Endodermal cell (in vitro differentiated cells): ENCODE data around the gene GDI2. TPM values are rescaled to one million over a fixed set of nuclear protein-coding genes. Genes with fewer than 3 reads are reported as not detected.

Source experiments
- DNase-seq: peaks from one replicate; pipeline ENCODE4 v3.0.0-alpha.2; 2017
- H3K27ac ChIP-seq: 2 replicates; pipeline ENCODE4 v1.5.1; 2013; ENCODE audit warnings: mild to moderate bottlenecking, low read depth, low read length, moderate library complexity
- H3K27me3 ChIP-seq: 2 replicates; pipeline ENCODE4 v1.6.1; 2013; ENCODE audit warnings: mild to moderate bottlenecking, low read length, moderate library complexity; ENCODE audit not compliant: insufficient read depth, control insufficient read depth, poor library complexity, severe bottlenecking
- H3K36me3 ChIP-seq: 2 replicates; pipeline ENCODE4 v1.7.0; 2013; ENCODE audit warnings: mild to moderate bottlenecking, low read length, moderate library complexity; ENCODE audit not compliant: control insufficient read depth, insufficient read depth
- H3K4me1 ChIP-seq: one replicate; pipeline ENCODE4 v1.7.0; 2013; ENCODE audit warnings: low read length; ENCODE audit not compliant: control insufficient read depth, insufficient read depth
- H3K4me3 ChIP-seq: 2 replicates; pipeline ENCODE4 v1.5.1; 2013; ENCODE audit warnings: mild to moderate bottlenecking, low read length, moderate library complexity
- H3K9ac ChIP-seq: 2 replicates; pipeline ENCODE4 v1.6.1; 2013; ENCODE audit warnings: mild to moderate bottlenecking, low read length, moderate library complexity; ENCODE audit not compliant: poor library complexity, severe bottlenecking; ENCODE audit errors: extremely low read depth
- H3K9me3 ChIP-seq: 2 replicates; pipeline ENCODE4 v1.6.1; 2013; ENCODE audit warnings: mild to moderate bottlenecking, low read length, moderate library complexity; ENCODE audit not compliant: control insufficient read depth
- H3K27ac Mint-ChIP-seq: 2 replicates; pipeline ENCODE4 v1.8.0; 2020; ENCODE audit warnings: mixed read lengths
- H3K27me3 Mint-ChIP-seq: 2 replicates; pipeline ENCODE4 v1.8.0; 2021; ENCODE audit warnings: mild to moderate bottlenecking, mixed read lengths; ENCODE audit not compliant: insufficient read depth
- H3K36me3 Mint-ChIP-seq: 2 replicates; pipeline ENCODE4 v1.8.0; 2020; ENCODE audit warnings: low read depth, mixed read lengths
- H3K4me1 Mint-ChIP-seq: 2 replicates; pipeline ENCODE4 v1.8.0; 2020; ENCODE audit warnings: mixed read lengths
- H3K4me3 Mint-ChIP-seq: 2 replicates; pipeline ENCODE4 v1.8.0; 2020; ENCODE audit warnings: mild to moderate bottlenecking, moderate library complexity, mixed read lengths
- H3K9me3 Mint-ChIP-seq: 2 replicates; pipeline ENCODE4 v1.8.0; 2020; ENCODE audit warnings: mild to moderate bottlenecking, mixed read lengths
- CTCF ChIP-seq: fragments of 200-600 bp; sonication (generic); conservative IDR thresholded peaks from 2 replicates; pipeline ENCODE4 v1.5.0; 2021; ENCODE audit warnings: antibody characterized with exemption, mild to moderate bottlenecking
- WGBS, 2 experiments: methylation state at CpG; one replicate each; pipeline versions ENCODE4 v1.1.5 to v1.1.7; 2013; ENCODE audit warnings: missing lambda C conversion rate in 2 of 2, mixed read lengths in 1 of 2; ENCODE audit not compliant: insufficient coverage in 1 of 2, insufficient read length in 1 of 2; 5-methylcytosine and 5-hydroxymethylcytosine counted together
- total RNA-seq, 2 donors: library from RNA; stranded (reverse); fragmentation: NEBNext Ultra II Directional in 1 of 2; extraction: Animal tissue kit (Norgen Biotek cat#: 25700) in 1 of 2; gene quantifications; 2 replicates in 1 of 2; 3 replicates in 1 of 2; pipeline ENCODE4 v1.2.1, GENCODE V29; 2021

Gene GDI2
- total RNA-seq, 2 donors from 2014 or later: 299 to 337 TPM

DNA sequence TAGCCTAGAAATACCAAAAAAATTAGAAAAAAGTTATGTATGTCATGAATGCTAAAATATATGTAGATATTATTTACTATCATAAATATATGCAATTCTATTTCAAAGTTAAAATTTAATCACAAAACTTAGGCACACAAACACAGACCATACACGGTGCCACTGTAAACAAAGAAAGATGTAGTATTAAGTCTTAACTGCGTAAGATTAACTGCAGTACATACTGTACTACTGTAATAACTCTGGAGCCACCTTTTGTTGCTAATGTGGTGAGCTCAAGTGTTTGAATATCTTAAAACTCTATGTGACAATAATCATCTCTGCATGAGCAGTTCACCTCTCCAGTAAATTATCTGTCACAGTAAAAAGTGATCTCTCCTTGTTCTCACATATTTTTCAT lies 23.6 kb downstream of the GDI2 start:
- Histone ChIP-seq H3K27me3 (no peaks in the 10 kb centered on the region), H3K4me3 (no peak overlapping the region), H3K4me1 (no peaks in the 10 kb centered on the region), H3K9me3 (no peaks in the 10 kb centered on the region), H3K9ac (no peak overlapping the region), H3K27ac (no peak overlapping the region), H3K36me3 (peaks cover 94% of the 10 kb centered on the region)
- Mint-ChIP-seq H3K4me1 (no peaks in the 10 kb centered on the region), H3K27me3 (no peaks in the 10 kb centered on the region), H3K27ac (no peak overlapping the region), H3K9me3 (no peaks in the 10 kb centered on the region), H3K36me3 (peaks cover 78% of the 10 kb centered on the region), H3K4me3 (no peak overlapping the region)
- DNase-seq: no peak
- WGBS, 2 experiments: 100% methylated on average over 1 to 2 of the region's 2 CpGs
- no peak for TF ChIP-seq CTCF

DNA sequence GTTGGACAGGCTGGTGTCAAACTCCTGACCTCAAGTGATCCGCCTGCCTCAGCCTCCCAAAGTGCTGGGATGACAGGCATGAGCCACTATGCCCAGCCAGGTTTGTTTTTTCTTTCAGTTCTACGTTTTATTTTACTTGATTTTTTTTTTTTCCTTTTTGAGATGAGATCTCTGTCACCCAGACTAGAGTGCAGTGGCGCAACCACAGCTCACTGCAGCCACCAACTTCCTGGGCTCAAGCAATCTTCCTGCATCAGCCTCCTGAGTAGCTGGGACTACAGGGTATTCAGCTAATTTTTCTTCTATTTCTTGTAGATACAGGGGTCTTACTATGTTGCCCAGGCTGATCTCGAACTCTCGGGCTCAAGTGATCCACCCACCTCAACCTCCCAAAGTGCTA lies 24.3 kb downstream of the GDI2 start:
- Mint-ChIP-seq H3K4me1 (no peaks in the 10 kb centered on the region), H3K9me3 (no peaks in the 10 kb centered on the region), H3K36me3 (peaks cover 79% of the 10 kb centered on the region), H3K27me3 (no peaks in the 10 kb centered on the region), H3K27ac (no peak overlapping the region), H3K4me3 (no peak overlapping the region)
- no peak for DNase-seq
- 94 to 96% methylated on average over 4 to 5 of the region's 5 CpGs for WGBS, 2 experiments
- Histone ChIP-seq H3K9me3 (no peaks in the 10 kb centered on the region), H3K4me3 (no peak overlapping the region), H3K27me3 (no peaks in the 10 kb centered on the region), H3K9ac (no peak overlapping the region), H3K27ac (no peak overlapping the region), H3K4me1 (no peaks in the 10 kb centered on the region), H3K36me3 (peaks cover 96% of the 10 kb centered on the region)
- TF ChIP-seq CTCF: no peak

GRCh38 chr10:5783300-5783699 lies 29.9 kb downstream of the GDI2 start:
- peaks cover 85% of the 10 kb centered on the region for H3K36me3 ChIP-seq
- no peak for TF ChIP-seq CTCF
- Mint-ChIP-seq H3K9me3 (no peaks in the 10 kb centered on the region), H3K4me3 (no peak overlapping the region), H3K27ac (no peak overlapping the region), H3K36me3 (peaks cover 79% of the 10 kb centered on the region), H3K4me1 (no peaks in the 10 kb centered on the region), H3K27me3 (no peaks in the 10 kb centered on the region)
- DNase-seq: no peak
- no peak overlapping the region for H3K9ac ChIP-seq
- no peak overlapping the region for H3K27ac ChIP-seq
- WGBS, 2 experiments: 90 to 100% methylated on average over 1 of the region's 1 CpG
- no peaks in the 10 kb centered on the region for H3K4me1 ChIP-seq
- H3K4me3 ChIP-seq: no peak overlapping the region
- H3K27me3 ChIP-seq: no peaks in the 10 kb centered on the region
- no peaks in the 10 kb centered on the region for H3K9me3 ChIP-seq
